Testis (tissue), 3 donors: ENCODE results near the gene CSMD2. TPM values are rescaled to one million over a fixed set of nuclear protein-coding genes. Genes with fewer than 3 reads are reported as not detected.

Source experiments
- DNase-seq: peaks from one replicate; pipeline ENCODE4 v3.0.0-alpha.2; 2019
- H3K27ac ChIP-seq, 2 donors: fragments of 200-600 bp; sonication (generic); one replicate each; pipeline ENCODE4 v1.5.1; 2019
- H3K27me3 ChIP-seq: fragments of 200-600 bp; sonication (generic); one replicate; pipeline ENCODE4 v1.5.1; 2019
- H3K36me3 ChIP-seq: fragments of 200-600 bp; sonication (generic); one replicate; pipeline ENCODE4 v1.5.1; 2017; ENCODE audit warnings: low read depth; ENCODE audit errors: missing control alignments
- H3K4me1 ChIP-seq: fragments of 200-600 bp; sonication (generic); one replicate; pipeline ENCODE4 v1.5.1; 2019
- H3K4me3 ChIP-seq, 2 donors: fragments of 200-600 bp; sonication (generic); one replicate each; pipeline ENCODE4 v1.5.1; 2017 to 2019
- H3K9me3 ChIP-seq: fragments of 200-600 bp; sonication (generic); one replicate; pipeline ENCODE4 v1.5.1; 2017
- POLR2A ChIP-seq: fragments of 450-650 bp; IDR thresholded peaks from one replicate; pipeline ENCODE4 v1.6.1; 2017; ENCODE audit warnings: antibody characterized with exemption, mild to moderate bottlenecking, moderate library complexity
- WGBS, 2 donors: methylation state at CpG; one replicate each; pipeline ENCODE4 v1.1.5; 2018; 5-methylcytosine and 5-hydroxymethylcytosine counted together
- intact Hi-C: fragments of 100-400 bp; cut with DNase I; formaldehyde crosslinking; loops from one replicate; pipeline ENCODE4 v1.15.1; 2023; ENCODE audit warnings: low total_unique reads
- polyA plus RNA-seq: library from polyadenylated mRNA; stranded (reverse); fragments of 350-450 nt; fragmentation: Illumina TruSeq; extraction: RNeasy Lipid Tissue Mini Kit (QIAGEN cat#74804); gene quantifications from one replicate; pipeline ENCODE4 v1.2.3, GENCODE V29; 2014; ENCODE audit warnings: low read depth, low replicate concordance; ENCODE audit not compliant: insufficient read depth
- total RNA-seq, 2 donors: library from RNA; depleted of rRNA; stranded (reverse); fragments of >200 nt; gene quantifications; one replicate each; pipeline ENCODE4 v1.2.3, GENCODE V29; 2016
- TF ChIP-seq, protein P1 (sequence below), 3 experiments: fragments of 450-650 bp in 2 of 3; fragments of 200-600 bp in 1 of 3; sonication (generic) in 1 of 3; IDR thresholded peaks; one replicate each; pipeline ENCODE4 v1.5.1; 2016 to 2019; ENCODE audit warnings: antibody characterized with exemption in 3 of 3, mild to moderate bottlenecking in 2 of 3, moderate library complexity in 1 of 3

CSMD2 gene
- total and polyA plus RNA-seq, 3 donors from 2014 or later, result 1.2 to 3.8 (median 2.7) TPM

DNA sequence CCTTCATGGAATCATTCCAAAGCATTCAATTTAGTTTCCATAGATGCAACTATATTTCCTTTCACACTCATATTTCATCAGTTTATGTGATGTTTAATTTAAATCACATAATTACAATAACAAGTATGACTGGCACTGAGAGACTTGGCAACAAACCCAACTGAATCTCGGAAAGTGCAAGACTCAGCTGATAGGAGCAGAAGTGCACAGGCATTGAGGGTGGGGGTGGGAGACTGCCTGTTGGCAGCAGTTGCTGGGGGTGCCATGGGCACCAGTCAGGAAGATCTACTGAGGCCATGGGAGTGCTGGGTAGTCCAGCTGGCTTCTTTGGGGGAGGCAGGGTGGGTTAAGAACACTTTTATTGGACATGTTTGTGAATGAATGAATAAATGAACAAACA lies 311.6 kb downstream of the CSMD2 start:
- Histone ChIP-seq H3K4me3 (no peak overlapping the region), H3K27me3 (no peaks in the 10 kb centered on the region), H3K27ac (no peak overlapping the region), H3K4me1 (no peaks in the 10 kb centered on the region), H3K9me3 (no peaks in the 10 kb centered on the region), H3K36me3 (no peaks in the 10 kb centered on the region)
- TF ChIP-seq, protein P1, sequence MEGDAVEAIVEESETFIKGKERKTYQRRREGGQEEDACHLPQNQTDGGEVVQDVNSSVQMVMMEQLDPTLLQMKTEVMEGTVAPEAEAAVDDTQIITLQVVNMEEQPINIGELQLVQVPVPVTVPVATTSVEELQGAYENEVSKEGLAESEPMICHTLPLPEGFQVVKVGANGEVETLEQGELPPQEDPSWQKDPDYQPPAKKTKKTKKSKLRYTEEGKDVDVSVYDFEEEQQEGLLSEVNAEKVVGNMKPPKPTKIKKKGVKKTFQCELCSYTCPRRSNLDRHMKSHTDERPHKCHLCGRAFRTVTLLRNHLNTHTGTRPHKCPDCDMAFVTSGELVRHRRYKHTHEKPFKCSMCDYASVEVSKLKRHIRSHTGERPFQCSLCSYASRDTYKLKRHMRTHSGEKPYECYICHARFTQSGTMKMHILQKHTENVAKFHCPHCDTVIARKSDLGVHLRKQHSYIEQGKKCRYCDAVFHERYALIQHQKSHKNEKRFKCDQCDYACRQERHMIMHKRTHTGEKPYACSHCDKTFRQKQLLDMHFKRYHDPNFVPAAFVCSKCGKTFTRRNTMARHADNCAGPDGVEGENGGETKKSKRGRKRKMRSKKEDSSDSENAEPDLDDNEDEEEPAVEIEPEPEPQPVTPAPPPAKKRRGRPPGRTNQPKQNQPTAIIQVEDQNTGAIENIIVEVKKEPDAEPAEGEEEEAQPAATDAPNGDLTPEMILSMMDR (IDR thresholded peaks at IDR 0.05), result no peak
- no peak for TF ChIP-seq POLR2A
- intact Hi-C loops, result no loop called here
- no peak for DNase-seq
- 41 to 63% methylated on average over 1 of the region's 1 CpG for WGBS, 2 donors

DNA sequence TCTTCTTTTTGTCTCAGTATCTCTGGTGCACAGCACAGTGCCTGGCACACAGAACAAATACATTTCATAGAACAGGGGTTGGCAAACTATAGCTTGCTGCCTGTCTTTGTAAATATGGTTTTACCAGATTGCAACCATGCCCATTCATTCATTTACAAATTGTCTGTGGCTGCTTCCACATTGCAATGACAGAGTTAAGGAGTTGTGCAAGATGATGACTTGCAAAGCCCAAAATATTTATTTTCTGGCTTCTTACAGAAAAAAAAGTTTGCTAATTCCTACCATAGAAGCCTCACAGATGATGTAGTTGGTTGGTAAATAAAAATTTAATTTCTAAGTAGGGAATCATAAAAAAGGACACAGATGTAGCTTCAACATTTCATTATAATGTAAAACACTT lies 312.3 kb downstream of the CSMD2 start:
- no peak for DNase-seq
- no peak overlapping the region for H3K4me3 ChIP-seq
- intact Hi-C loops, result no loop called here

DNA sequence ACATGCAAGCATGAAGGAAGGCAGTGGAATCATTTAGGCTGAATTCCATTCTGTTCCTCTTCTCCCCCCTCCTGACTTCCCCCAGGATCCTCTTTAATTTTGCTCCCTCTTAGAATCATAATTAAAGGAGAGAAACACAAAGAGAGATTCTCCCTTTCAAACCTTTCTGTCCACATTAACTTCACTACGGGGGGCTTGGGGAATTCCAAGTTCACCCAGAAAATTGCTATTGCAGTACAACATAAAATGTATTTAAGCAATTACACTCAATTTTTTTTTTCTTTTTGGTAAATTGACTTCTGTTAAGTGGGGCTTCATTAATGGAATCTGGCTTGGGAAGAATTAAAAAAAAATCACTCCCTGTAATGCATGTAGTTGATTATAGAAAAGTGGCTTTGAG lies 314.5 kb downstream of the CSMD2 start:
- H3K9me3 ChIP-seq, result no peaks in the 10 kb centered on the region
- no peak overlapping the region for H3K4me3 ChIP-seq
- H3K36me3 ChIP-seq, result no peaks in the 10 kb centered on the region
- no peak overlapping the region for H3K27ac ChIP-seq
- 88 to 98% methylated on average over 1 of the region's 1 CpG for WGBS, 2 donors
- no peak for DNase-seq
- no peaks in the 10 kb centered on the region for H3K27me3 ChIP-seq
- intact Hi-C loops, result no loop called here
- TF ChIP-seq, protein P1 (IDR thresholded peaks at IDR 0.05), result no peak
- no peak for TF ChIP-seq POLR2A
- H3K4me1 ChIP-seq, result no peaks in the 10 kb centered on the region

More for the DNA sequence above, 312.3 kb downstream of the CSMD2 start:
- H3K27me3 ChIP-seq, result no peaks in the 10 kb centered on the region
- no peaks in the 10 kb centered on the region for H3K36me3 ChIP-seq
- TF ChIP-seq, protein P1 (IDR thresholded peaks at IDR 0.05), result no peak
- no peak for TF ChIP-seq POLR2A
- H3K9me3 ChIP-seq, result no peaks in the 10 kb centered on the region
- H3K4me1 ChIP-seq, result no peaks in the 10 kb centered on the region
- H3K27ac ChIP-seq, result no peak overlapping the region

DNA sequence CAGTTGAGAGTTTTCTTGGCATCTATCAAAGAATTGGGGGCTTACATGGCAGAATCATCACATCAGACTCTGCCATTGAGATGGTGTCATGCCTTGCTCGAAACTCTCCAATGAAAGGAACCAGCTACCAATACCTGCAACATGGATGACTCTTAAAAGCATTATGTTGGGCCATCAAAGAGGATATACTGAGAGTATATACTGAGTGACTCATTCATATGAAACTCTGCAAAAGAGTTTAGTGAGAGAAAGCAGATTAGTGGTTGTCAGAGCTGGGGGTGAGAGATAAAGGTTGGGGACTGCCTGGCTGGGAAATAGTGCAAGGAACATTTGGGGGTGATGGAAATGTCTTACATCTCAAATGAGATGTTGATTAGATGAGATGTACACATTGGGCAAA lies 315.8 kb downstream of the CSMD2 start:
- WGBS, 2 donors, result 92 to 100% methylated on average over 1 of the region's 1 CpG
- no peak for DNase-seq
- Histone ChIP-seq H3K36me3 (no peaks in the 10 kb centered on the region), H3K27ac (no peak overlapping the region), H3K4me1 (no peaks in the 10 kb centered on the region), H3K9me3 (no peaks in the 10 kb centered on the region), H3K4me3 (no peak overlapping the region), H3K27me3 (no peaks in the 10 kb centered on the region)
- intact Hi-C loops, result no loop called here
- no peak for TF ChIP-seq POLR2A
- TF ChIP-seq, protein P1 (IDR thresholded peaks at IDR 0.05), result no peak

DNA sequence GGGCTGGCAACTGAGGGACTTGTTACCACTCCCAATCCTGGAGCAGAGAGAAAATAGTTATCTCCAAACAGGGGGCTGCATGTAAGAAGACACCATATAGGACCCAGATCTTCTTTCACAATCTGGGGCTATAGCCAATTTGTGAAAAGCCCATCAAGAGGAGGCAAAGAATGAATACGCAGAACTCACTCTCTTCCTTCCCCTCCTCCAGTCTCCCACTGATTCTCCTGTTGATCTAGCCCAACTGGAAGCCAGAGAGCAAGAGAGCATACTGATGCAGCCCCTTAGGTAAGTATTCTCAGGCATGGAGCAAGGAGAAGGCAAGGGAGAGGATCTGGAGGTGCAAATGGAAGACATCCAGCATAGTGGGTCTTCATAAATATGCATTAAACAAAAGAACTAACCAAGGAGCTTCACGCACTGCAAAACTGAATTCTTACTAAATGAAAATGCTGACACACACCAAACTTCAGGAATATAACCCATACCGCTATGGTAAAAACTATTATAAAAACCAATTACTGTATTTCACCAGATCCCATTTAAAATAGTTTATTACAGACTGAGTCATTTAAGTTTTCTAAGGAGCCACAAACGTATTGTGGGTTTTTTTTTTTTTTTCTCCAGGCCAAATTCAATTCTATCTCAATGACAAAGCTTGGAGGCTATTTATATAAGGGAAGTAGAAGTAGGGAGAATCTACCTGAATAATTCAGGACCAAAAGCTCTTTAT lies 316.7 kb downstream of the CSMD2 start:
- Histone ChIP-seq H3K4me3 (no peak overlapping the region), H3K4me1 (no peaks in the 10 kb centered on the region), H3K36me3 (no peaks in the 10 kb centered on the region), H3K27ac (no peak overlapping the region), H3K27me3 (no peaks in the 10 kb centered on the region), H3K9me3 (no peaks in the 10 kb centered on the region)
- TF ChIP-seq POLR2A, result no peak
- TF ChIP-seq, protein P1 (IDR thresholded peaks at IDR 0.05), result no peak
- DNase-seq, result no peak
- WGBS, 2 donors, result 75 to 84% methylated on average over 4 of the region's 4 CpGs
- intact Hi-C loops, result no loop called here
